Germinal center (tissue), 1 donor: Measurements from ENCODE around the gene SYT12.
A peak's percentile ranks its signal among the peaks of the same experiment; 100 is the strongest.
"Not testable (repeated sequence)": the region's sequence is repeated elsewhere in the genome, so short reads cannot be mapped to it uniquely, and the experiment has no call there.

ENCODE experiments used
- DNase-seq: peaks from one replicate; pipeline ENCODE4 v3.0.0; 2012; ENCODE audit warnings: mixed read lengths, low spot score

The SYT12 gene

GRCh38 chr11:67022961-67023956 lies at the start of gene SYT12:
Gene SYT12, plus strand, starts transcription at chr11:67023134. Its CDS starts 7,011 bp downstream, at chr11:67030145.
- DNase-seq = no peak

- no peak for DNase-seq
Observed at GRCh38 chr11:66973956-66974580, 48.9 kb upstream of the SYT12 start.

- DNase-seq = no peak
Observed at GRCh38 chr11:66974724-66975404, 48.1 kb upstream of the SYT12 start, which contains the start of gene C11orf86. Gene C11orf86, plus strand, starts transcription at chr11:66975304. Its CDS starts 59 bp downstream, at chr11:66975363.

- no peak for DNase-seq
Observed at GRCh38 chr11:66975405-66976027, 47.4 kb upstream of the SYT12 start.

- peak; percentile 31 for DNase-seq
Observed at GRCh38 chr11:66976028-66976467, 46.9 kb upstream of the SYT12 start.

- no peak for DNase-seq
Observed at GRCh38 chr11:66976925-66977324, 46.0 kb upstream of the SYT12 start.

- no peak for DNase-seq
Observed at GRCh38 chr11:66978229-66978628, 44.7 kb upstream of the SYT12 start.

- no peak for DNase-seq
Observed at GRCh38 chr11:66978717-66979116, 44.2 kb upstream of the SYT12 start.

GRCh38 chr11:66979336-66979980 lies 43.5 kb upstream of the SYT12 start:
- no peak for DNase-seq

- DNase-seq = no peak
Observed at GRCh38 chr11:66981976-66982578, 40.9 kb upstream of the SYT12 start.

GRCh38 chr11:66983275-66983924 lies 39.5 kb upstream of the SYT12 start:
- DNase-seq = no peak

- DNase-seq = no peak
Observed at GRCh38 chr11:66985508-66986177, 37.3 kb upstream of the SYT12 start.

GRCh38 chr11:66986178-66986545 lies 36.8 kb upstream of the SYT12 start:
- DNase-seq = no peak

- DNase-seq = no peak
Observed at GRCh38 chr11:66987158-66987620, 35.7 kb upstream of the SYT12 start.

GRCh38 chr11:66987924-66988637 lies 34.9 kb upstream of the SYT12 start:
- DNase-seq = no peak

GRCh38 chr11:66988741-66989140 lies 34.2 kb upstream of the SYT12 start:
- DNase-seq = not testable (repeated sequence)

GRCh38 chr11:66989360-66989759 lies 33.6 kb upstream of the SYT12 start:
- DNase-seq = not testable (repeated sequence)

GRCh38 chr11:66992041-66992440 lies 30.9 kb upstream of the SYT12 start:
- no peak for DNase-seq
